Amygdala (tissue), 56 donors: Measurements from ENCODE around the gene ZNF451.

ENCODE experiments used
- DNase-seq, 56 donors: peaks; one replicate each; lab custom pipeline; 2025; lab: John Stamatoyannopoulos, UW

ZNF451 gene

GRCh38 chr6:57147401-57147800 lies 57.4 kb downstream of the ZNF451 start:
- no peak for DNase-seq

GRCh38 chr6:57147955-57148858 lies 58.2 kb downstream of the ZNF451 start:
- DNase-seq, result no peak

GRCh38 chr6:57158658-57159057 lies 68.7 kb downstream of the ZNF451 start:
- no peak for DNase-seq

- no peak for DNase-seq
Observed at GRCh38 chr6:57159127-57159526, 69.1 kb downstream of the ZNF451 start.

- DNase-seq, result no peak
Observed at GRCh38 chr6:57162028-57162427, 72.0 kb downstream of the ZNF451 start.

- DNase-seq, result no peak
Observed at GRCh38 chr6:57162516-57162915, 72.5 kb downstream of the ZNF451 start.

- no peak for DNase-seq
Observed at GRCh38 chr6:57163956-57164355, 74.0 kb downstream of the ZNF451 start.

- no peak for DNase-seq
Observed at GRCh38 chr6:57165080-57165479, 75.1 kb downstream of the ZNF451 start.

GRCh38 chr6:57172136-57173055 lies 82.4 kb downstream of the ZNF451 start, which contains the start of gene BAG2:
BAG2 (plus strand) TSS chr6:57172326; CDS start chr6:57172698, 372 bp downstream.
- DNase-seq, result peak in 55 of 56 donors; percentile 23 to 85 (median 68)

GRCh38 chr6:57173056-57173885 lies 83.3 kb downstream of the ZNF451 start:
- DNase-seq, result peak in 8 of 56 donors; percentile 1 to 56 (median 4)

- no peak for DNase-seq
Observed at GRCh38 chr6:57173886-57174510, 84.0 kb downstream of the ZNF451 start.

GRCh38 chr6:57174511-57174907 lies 84.5 kb downstream of the ZNF451 start:
- DNase-seq, result no peak

GRCh38 chr6:57177545-57178265 lies 87.7 kb downstream of the ZNF451 start:
- no peak for DNase-seq

- no peak for DNase-seq
Observed at GRCh38 chr6:57180596-57180995, 90.6 kb downstream of the ZNF451 start.

GRCh38 chr6:57182017-57182432 lies 92.0 kb downstream of the ZNF451 start:
- no peak for DNase-seq

GRCh38 chr6:57183336-57183735 lies 93.3 kb downstream of the ZNF451 start:
- DNase-seq, result no peak

- no peak for DNase-seq
Observed at GRCh38 chr6:57190140-57190539, 100.2 kb downstream of the ZNF451 start.

- no peak for DNase-seq
Observed at GRCh38 chr6:57193177-57193576, 103.2 kb downstream of the ZNF451 start.

- no peak for DNase-seq
Observed at GRCh38 chr6:57195457-57195856, 105.5 kb downstream of the ZNF451 start.
